HG02678 (cell line): ENCODE data around the gene GJB2.
"Not testable (repeated sequence)": the region's sequence is repeated elsewhere in the genome, so short reads cannot be mapped to it uniquely, and the experiment has no call there.

Experiments
- ATAC-seq: cut with Tn5 transposase; IDR thresholded peaks from one replicate; pipeline ENCODE4 v1.9.1; 2021; ENCODE audit warnings: mild to moderate bottlenecking, moderate library complexity; ENCODE audit not compliant: unreplicated experiment

Gene GJB2

GRCh38 chr13:20171364-20171763, 21.4 kb downstream of the GJB2 start:
- no peak for ATAC-seq

- no peak for ATAC-seq
These were observed 21.8 kb downstream of the GJB2 start for GRCh38 chr13:20170921-20171320.

- no peak for ATAC-seq
These were observed 24.3 kb downstream of the GJB2 start for GRCh38 chr13:20168396-20168795.

- ATAC-seq = no peak
These were observed 27.1 kb downstream of the GJB2 start for GRCh38 chr13:20165417-20166257.

- no peak for ATAC-seq
These were observed 30.8 kb downstream of the GJB2 start for GRCh38 chr13:20161951-20162300.

GRCh38 chr13:20161275-20161950, 31.3 kb downstream of the GJB2 start:
- ATAC-seq = peak; percentile 48

- ATAC-seq = peak; percentile 72
These were observed 32.1 kb downstream of the GJB2 start, which contains the start of gene GJA3 for GRCh38 chr13:20160306-20161274. Gene GJA3 (minus strand): TSS chr13:20161052. CDS start chr13:20143288, 17,764 bp downstream.

GRCh38 chr13:20159646-20160305, 33.0 kb downstream of the GJB2 start:
- no peak for ATAC-seq

- ATAC-seq = no peak
These were observed 35.5 kb downstream of the GJB2 start for GRCh38 chr13:20157151-20157796.

- ATAC-seq = no peak
These were observed 36.0 kb downstream of the GJB2 start for GRCh38 chr13:20156702-20157101.

- ATAC-seq = not testable (repeated sequence)
These were observed 39.4 kb downstream of the GJB2 start for GRCh38 chr13:20153290-20153689.

- no peak for ATAC-seq
These were observed 41.1 kb downstream of the GJB2 start for GRCh38 chr13:20151612-20152011.

GRCh38 chr13:20151016-20151415, 41.7 kb downstream of the GJB2 start:
- no peak for ATAC-seq

GRCh38 chr13:20150561-20150960, 42.2 kb downstream of the GJB2 start:
- no peak for ATAC-seq

- ATAC-seq = no peak
These were observed 43.0 kb downstream of the GJB2 start for GRCh38 chr13:20149762-20150161.

- ATAC-seq = no peak
These were observed 44.1 kb downstream of the GJB2 start for GRCh38 chr13:20148501-20149183.

- no peak for ATAC-seq
These were observed 46.4 kb downstream of the GJB2 start for GRCh38 chr13:20146381-20146780.

- no peak for ATAC-seq
These were observed 47.2 kb downstream of the GJB2 start for GRCh38 chr13:20145521-20145920.

- no peak for ATAC-seq
These were observed 48.4 kb downstream of the GJB2 start for GRCh38 chr13:20144141-20144850.
